GM12892 (cell line): Measurements from ENCODE around the gene HLA-DPB1.

Experiments
- DNase-seq: peaks from one replicate; pipeline ENCODE4 v3.0.0; 2011; ENCODE audit not compliant: insufficient read length
- FAIRE-seq: peaks from 2 replicates; lab custom pipeline; 2011; peaks lifted over from hg19 to GRCh38; lab: Jason Lieb, UNC
- POLR2A ChIP-seq: IDR thresholded peaks from 2 replicates; pipeline ENCODE4 v1.6.1; 2011; ENCODE audit warnings: low read depth, low read length, control low read depth
- POLR2AphosphoS5 ChIP-seq: IDR thresholded peaks from 2 replicates; pipeline ENCODE4 v1.6.1; 2011; ENCODE audit warnings: low read depth, low read length, control low read depth
- TAF1 ChIP-seq: IDR thresholded peaks from 2 replicates; pipeline ENCODE4 v1.6.1; 2011; ENCODE audit warnings: low read depth, mild to moderate bottlenecking, control low read depth, low read length, borderline replicate concordance

HLA-DPB1 gene

GRCh38 chr6:33118525-33119123 lies 42.8 kb downstream of the HLA-DPB1 start:
- DNase-seq (no peak), FAIRE-seq (peak; percentile 74)
- TF ChIP-seq POLR2A (no peak), TAF1 (no peak), POLR2AphosphoS5 (no peak)

- no peak for FAIRE-seq
- TF ChIP-seq POLR2AphosphoS5 (no peak), POLR2A (no peak), TAF1 (no peak)
- no peak for DNase-seq
Measured at GRCh38 chr6:33120001-33120400, 44.2 kb downstream of the HLA-DPB1 start.

- TF ChIP-seq POLR2A (no peak), POLR2AphosphoS5 (no peak), TAF1 (no peak)
- no peak for DNase-seq
- FAIRE-seq: no peak
Measured at GRCh38 chr6:33123181-33123580, 47.4 kb downstream of the HLA-DPB1 start.

GRCh38 chr6:33123732-33124524 lies 48.1 kb downstream of the HLA-DPB1 start:
- DNase-seq (no peak), FAIRE-seq (peak; percentile 81)
- TF ChIP-seq POLR2AphosphoS5 (no peak), TAF1 (no peak), POLR2A (no peak)

GRCh38 chr6:33124525-33124901 lies 48.7 kb downstream of the HLA-DPB1 start:
- FAIRE-seq (no peak), DNase-seq (no peak)
- TF ChIP-seq TAF1: no peak
- no peak for TF ChIP-seq POLR2AphosphoS5
- no peak for TF ChIP-seq POLR2A

- no peak for TF ChIP-seq POLR2AphosphoS5
- TF ChIP-seq TAF1: no peak
- TF ChIP-seq POLR2A: no peak
- no peak for DNase-seq
- FAIRE-seq: no peak
Measured at GRCh38 chr6:33124947-33125346, 49.2 kb downstream of the HLA-DPB1 start.

GRCh38 chr6:33126101-33126714 lies 50.4 kb downstream of the HLA-DPB1 start:
- DNase-seq (no peak), FAIRE-seq (peak; percentile 64)
- TF ChIP-seq POLR2AphosphoS5: no peak
- no peak for TF ChIP-seq POLR2A
- no peak for TF ChIP-seq TAF1

- no peak for TF ChIP-seq POLR2A
- no peak for TF ChIP-seq TAF1
- DNase-seq (no peak), FAIRE-seq (peak; percentile 74)
Measured at GRCh38 chr6:33128318-33128717, 52.5 kb downstream of the HLA-DPB1 start.

GRCh38 chr6:33132081-33132524 lies 56.3 kb downstream of the HLA-DPB1 start:
- no peak for FAIRE-seq
- TF ChIP-seq POLR2A: no peak
- no peak for TF ChIP-seq TAF1
- TF ChIP-seq POLR2AphosphoS5: no peak
- no peak for DNase-seq

GRCh38 chr6:33136310-33136900 lies 60.6 kb downstream of the HLA-DPB1 start:
- DNase-seq (no peak), FAIRE-seq (no peak)
- TF ChIP-seq TAF1 (no peak), POLR2AphosphoS5 (no peak), POLR2A (no peak)
